Measurements from ENCODE around the gene COPG2.

The COPG2 gene

GRCh38 chr7:130491841-130492522, 176.6 kb downstream of the COPG2 start, which contains the start of gene MEST:
TSS of gene MEST (plus strand) at chr7:130492085. CDS start at chr7:130492314, 229 bp downstream.
- TF ChIP-seq CTCF (IDR thresholded peaks at IDR 0.05; ENCODE audit: insufficient read depth, missing control alignments), result no peak
- FAIRE-seq (no peak), DNase-seq (ENCODE audit: insufficient read length, low spot score) (no peak)

GRCh38 chr7:130490888-130491804, 177.4 kb downstream of the COPG2 start:
- no peak for TF ChIP-seq CTCF (IDR thresholded peaks at IDR 0.05; ENCODE audit: insufficient read depth, missing control alignments)
- FAIRE-seq, result no peak
- DNase-seq (ENCODE audit: insufficient read length, low spot score), result no peak

- no peak for DNase-seq (ENCODE audit: insufficient read length, low spot score)
- no peak for TF ChIP-seq CTCF (IDR thresholded peaks at IDR 0.05; ENCODE audit: insufficient read depth, missing control alignments)
- no peak for FAIRE-seq
Measured at GRCh38 chr7:130490311-130490791, 178.2 kb downstream of the COPG2 start.

GRCh38 chr7:130489140-130489983, 179.2 kb downstream of the COPG2 start:
- no peak for DNase-seq (ENCODE audit: insufficient read length, low spot score)
- TF ChIP-seq CTCF (IDR thresholded peaks at IDR 0.05; ENCODE audit: insufficient read depth, missing control alignments), result no peak
- FAIRE-seq, result no peak

GRCh38 chr7:130488392-130489139, 180.0 kb downstream of the COPG2 start:
- DNase-seq (ENCODE audit: insufficient read length, low spot score) (no peak), FAIRE-seq (no peak)
- TF ChIP-seq CTCF (IDR thresholded peaks at IDR 0.05; ENCODE audit: insufficient read depth, missing control alignments), result no peak

- FAIRE-seq, result no peak
- no peak for DNase-seq (ENCODE audit: insufficient read length, low spot score)
- no peak for TF ChIP-seq CTCF (IDR thresholded peaks at IDR 0.05; ENCODE audit: insufficient read depth, missing control alignments)
Measured at GRCh38 chr7:130486954-130487436, 181.6 kb downstream of the COPG2 start.
